Lung (tissue), 12 donors: ENCODE data around the gene ECE1. TPM values are rescaled to one million over a fixed set of nuclear protein-coding genes. Genes with fewer than 3 reads are reported as not detected.
"Not testable (repeated sequence)": the region's sequence is repeated elsewhere in the genome, so short reads cannot be mapped to it uniquely, and the experiment has no call there.

Source experiments
- ATAC-seq: fragments of 200-7000 bp; cut with Tn5 transposase; one replicate; pipeline ENCODE4 v1.9.1; 2020; ENCODE audit warnings: moderate number of reproducible peaks; ENCODE audit not compliant: insufficient read depth, low FRiP score
- DNase-seq, 3 donors: peaks; one replicate each; pipeline ENCODE4 v3.0.0-alpha.2; 2013 to 2017
- H3K27ac ChIP-seq, 2 donors: one replicate each; pipeline ENCODE4 v1.5.1; 2013; ENCODE audit warnings: mild to moderate bottlenecking in 2 of 2, moderate library complexity in 2 of 2, control low read depth in 1 of 2, inconsistent platforms in 1 of 2, low read depth in 1 of 2, low read length in 1 of 2
- H3K27me3 ChIP-seq, 3 donors: one replicate each; pipeline ENCODE4 v1.5.1; 2013; ENCODE audit warnings: low read length in 2 of 3; ENCODE audit not compliant: control insufficient read depth in 3 of 3, insufficient read depth in 3 of 3
- H3K36me3 ChIP-seq, 4 donors: one replicate each; pipeline ENCODE4 v1.5.1; 2013; ENCODE audit warnings: low read length in 4 of 4, mild to moderate bottlenecking in 1 of 4, moderate library complexity in 1 of 4; ENCODE audit not compliant: control insufficient read depth in 4 of 4, insufficient read depth in 4 of 4
- H3K4me1 ChIP-seq, 5 donors: one replicate each; pipeline ENCODE4 v1.5.1; 2013; ENCODE audit warnings: low read length in 5 of 5, mild to moderate bottlenecking in 2 of 5, moderate library complexity in 1 of 5; ENCODE audit not compliant: control insufficient read depth in 5 of 5, insufficient read depth in 5 of 5
- H3K4me3 ChIP-seq: one replicate; pipeline ENCODE4 v1.5.1; 2013; ENCODE audit warnings: mild to moderate bottlenecking, control low read depth, moderate library complexity
- H3K9ac ChIP-seq, 2 donors: one replicate each; pipeline ENCODE4 v1.5.1; 2013; ENCODE audit warnings: low read length in 2 of 2, control low read depth in 1 of 2; ENCODE audit not compliant: insufficient read depth in 1 of 2
- H3K9me3 ChIP-seq, 4 donors: one replicate each; pipeline ENCODE4 v1.5.1; 2013; ENCODE audit warnings: low read length in 3 of 4, mild to moderate bottlenecking in 1 of 4, moderate library complexity in 1 of 4; ENCODE audit not compliant: control insufficient read depth in 4 of 4, insufficient read depth in 3 of 4
- WGBS, 2 donors: extraction: QIAGEN DNeasy Blood & Tissue Kit; methylation state at CpG; one replicate each; pipeline ENCODE4 v1.1.7; 2013; 5-methylcytosine and 5-hydroxymethylcytosine counted together
- polyA plus RNA-seq, 2 donors: library from polyadenylated mRNA; stranded (reverse); fragments of 200-250 nt; gene quantifications; one replicate each; pipeline ENCODE4 v1.2.1, GENCODE V29; 2013
- total RNA-seq, 2 donors: library from RNA; depleted of rRNA in 1 of 2; stranded (reverse); fragments of >200 nt in 1 of 2; gene quantifications; one replicate each; pipeline ENCODE4 v1.2.1, GENCODE V29; 2014 to 2021
- TF ChIP-seq, protein P1 (sequence below): IDR thresholded peaks from 2 replicates; pipeline ENCODE4 v1.5.1; 2012; ENCODE audit warnings: mild to moderate bottlenecking; ENCODE audit errors: control extremely low read depth, extremely low read depth
- donor health status: control.
- donor health status: control.
- donor health status: Bipolar disorder and iron deficiency.
- donor health status: healthy.
- donor health status: DM: yes; HTN: yes; CAD: no.

ECE1 gene
- total and polyA plus RNA-seq, 4 donors: 55.7 to 129 (median 105) TPM

- H3K4me1 ChIP-seq: peaks cover 0 to 12% (median 0%) of the 10 kb centered on the region in 5 donors
- WGBS, 2 donors: 81 to 87% methylated on average over 4 of the region's 4 CpGs
- H3K4me3 ChIP-seq: no peak overlapping the region
- H3K9ac ChIP-seq: no peak overlapping the region
- DNase-seq (peak in 1 of 3 donors; percentile 9), ATAC-seq (no peak)
- H3K27me3 ChIP-seq: no peaks in the 10 kb centered on the region
- TF ChIP-seq, protein P1, sequence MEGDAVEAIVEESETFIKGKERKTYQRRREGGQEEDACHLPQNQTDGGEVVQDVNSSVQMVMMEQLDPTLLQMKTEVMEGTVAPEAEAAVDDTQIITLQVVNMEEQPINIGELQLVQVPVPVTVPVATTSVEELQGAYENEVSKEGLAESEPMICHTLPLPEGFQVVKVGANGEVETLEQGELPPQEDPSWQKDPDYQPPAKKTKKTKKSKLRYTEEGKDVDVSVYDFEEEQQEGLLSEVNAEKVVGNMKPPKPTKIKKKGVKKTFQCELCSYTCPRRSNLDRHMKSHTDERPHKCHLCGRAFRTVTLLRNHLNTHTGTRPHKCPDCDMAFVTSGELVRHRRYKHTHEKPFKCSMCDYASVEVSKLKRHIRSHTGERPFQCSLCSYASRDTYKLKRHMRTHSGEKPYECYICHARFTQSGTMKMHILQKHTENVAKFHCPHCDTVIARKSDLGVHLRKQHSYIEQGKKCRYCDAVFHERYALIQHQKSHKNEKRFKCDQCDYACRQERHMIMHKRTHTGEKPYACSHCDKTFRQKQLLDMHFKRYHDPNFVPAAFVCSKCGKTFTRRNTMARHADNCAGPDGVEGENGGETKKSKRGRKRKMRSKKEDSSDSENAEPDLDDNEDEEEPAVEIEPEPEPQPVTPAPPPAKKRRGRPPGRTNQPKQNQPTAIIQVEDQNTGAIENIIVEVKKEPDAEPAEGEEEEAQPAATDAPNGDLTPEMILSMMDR: no peak
- H3K27ac ChIP-seq: no peak overlapping the region
- no peaks in the 10 kb centered on the region for H3K9me3 ChIP-seq
- no peaks in the 10 kb centered on the region for H3K36me3 ChIP-seq
These were observed 97.4 kb downstream of the ECE1 start for GRCh38 chr1:21192871-21193270.

GRCh38 chr1:21192284-21192683, 98.0 kb downstream of the ECE1 start:
- WGBS, 2 donors: 57 to 73% methylated on average over 5 of the region's 5 CpGs
- no peak for ATAC-seq
- H3K27me3 ChIP-seq: no peaks in the 10 kb centered on the region

DNA sequence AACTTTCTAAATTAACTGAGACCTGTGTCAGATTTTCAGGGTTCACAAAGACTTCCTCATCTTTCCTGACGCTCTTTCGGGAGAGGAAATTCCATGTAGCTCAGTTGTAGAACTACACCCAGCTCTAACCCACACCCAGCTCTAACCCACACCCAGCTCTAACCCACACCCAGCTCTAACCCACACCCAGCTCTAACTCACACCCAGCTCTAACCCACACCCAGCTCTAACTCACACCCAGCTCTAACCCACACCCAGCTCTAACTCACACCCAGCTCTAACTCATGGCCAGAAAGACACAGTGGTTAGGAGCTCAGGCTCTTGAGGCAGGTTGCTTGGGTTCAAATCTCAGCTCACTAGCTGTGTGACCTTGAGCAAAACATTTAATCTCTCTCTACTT, 99.5 kb downstream of the ECE1 start:
- not testable (repeated sequence) for DNase-seq, H3K27ac ChIP-seq, H3K27me3 ChIP-seq, H3K36me3 ChIP-seq, H3K9ac ChIP-seq, H3K9me3 ChIP-seq, ATAC-seq, H3K4me3 ChIP-seq
- peaks cover 0 to 12% (median 0%) of the 10 kb centered on the region in 5 donors for H3K4me1 ChIP-seq
- 48 to 52% methylated on average over 2 of the region's 2 CpGs for WGBS, 2 donors

More at GRCh38 chr1:21192284-21192683, 98.0 kb downstream of the ECE1 start:
- Histone ChIP-seq H3K4me3 (no peak overlapping the region), H3K4me1 (peaks cover 0 to 12% (median 0%) of the 10 kb centered on the region in 5 donors), H3K9ac (no peak overlapping the region), H3K36me3 (no peaks in the 10 kb centered on the region), H3K9me3 (no peaks in the 10 kb centered on the region), H3K27ac (no peak overlapping the region)
- TF ChIP-seq, protein P1: no peak
- peak in 2 of 3 donors; percentile 19 to 51 for DNase-seq

DNA sequence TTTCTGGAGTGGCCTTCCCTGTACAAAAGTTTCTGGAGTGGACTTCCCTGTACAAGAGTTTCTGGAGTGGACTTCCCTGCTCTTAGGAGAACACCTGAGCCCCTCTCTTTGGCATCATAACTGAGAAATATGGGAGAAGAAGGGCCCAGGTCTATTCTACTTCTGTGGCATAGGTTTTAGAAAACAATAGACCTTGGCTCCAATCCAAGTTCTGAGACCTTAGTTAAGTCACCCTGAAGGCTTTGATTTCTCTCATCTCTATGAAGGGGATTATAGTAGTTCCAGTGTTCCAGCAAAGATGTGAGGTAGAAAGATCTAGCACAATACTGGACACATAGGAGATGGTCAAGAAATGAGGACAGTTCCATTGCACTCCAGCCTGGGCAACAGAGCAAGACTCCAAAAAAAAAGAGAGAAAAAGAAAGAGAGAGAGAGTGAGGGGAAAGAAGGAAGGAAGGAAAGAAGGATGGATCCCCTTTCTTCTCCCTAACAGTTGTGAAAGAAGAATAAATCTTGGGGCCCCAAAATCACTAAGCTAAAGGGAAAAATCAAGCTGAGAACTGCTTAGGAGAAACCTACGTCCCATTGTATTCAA, 100.3 kb downstream of the ECE1 start:
- TF ChIP-seq, protein P1: no peak
- H3K9me3 ChIP-seq: no peaks in the 10 kb centered on the region
- ATAC-seq (no peak), DNase-seq (peak in 1 of 3 donors; percentile 44)
- H3K9ac ChIP-seq: no peak overlapping the region
- WGBS, 2 donors: 90 to 97% methylated on average over 1 of the region's 1 CpG
- no peak overlapping the region for H3K27ac ChIP-seq
- H3K27me3 ChIP-seq: no peaks in the 10 kb centered on the region
- H3K36me3 ChIP-seq: no peaks in the 10 kb centered on the region
- H3K4me1 ChIP-seq: peaks cover 0 to 12% (median 0%) of the 10 kb centered on the region in 5 donors
- no peak overlapping the region for H3K4me3 ChIP-seq
